PC-3 (cell line): ENCODE measurements around the gene PDE2A. TPM values are rescaled to one million over a fixed set of nuclear protein-coding genes. Genes with fewer than 3 reads are reported as not detected.

Source experiments
- ATAC-seq: fragments of 200-7000 bp; cut with Tn5 transposase; 2 replicates; pipeline ENCODE4 v1.9.1; 2020; ENCODE audit warnings: mild to moderate bottlenecking, moderate library complexity
- BruUV-seq: library from RNA; stranded (reverse); fragments of 400-500 nt; replicated peaks from 2 replicates; lab custom pipeline; 2021; lab: Mats Ljungman, UMichigan
- CTCF ChIA-PET: fragments of 300-600 bp; sonication (Branson Sonifier 250); formaldehyde crosslinking; loops from one replicate; lab custom pipeline; 2022; ENCODE audit warnings: antibody characterized with exemption; lab: Charles Lee
- POLR2A ChIA-PET: fragments of 300-600 bp; sonication (Branson Sonifier 250); formaldehyde crosslinking; loops from one replicate; lab custom pipeline; 2022; ENCODE audit warnings: antibody characterized with exemption; ENCODE audit not compliant: unreplicated experiment; lab: Charles Lee
- DNase-seq: peaks from one replicate; pipeline ENCODE4 v3.0.0-alpha.2; 2015
- H2AFZ ChIP-seq: fragments of 300-600 bp; sonication (generic); 2 replicates; pipeline ENCODE4 v1.6.0; 2016; ENCODE audit warnings: antibody characterized with exemption, low read length
- H3F3A ChIP-seq: fragments of 300-600 bp; sonication (generic); one replicate; pipeline ENCODE4 v1.6.0; 2017; ENCODE audit warnings: antibody characterized with exemption, low read length, control low read depth, mild to moderate bottlenecking; ENCODE audit not compliant: unreplicated experiment
- H3K27ac ChIP-seq: fragments of 300-600 bp; sonication (generic); 2 replicates; pipeline ENCODE4 v1.5.1; 2016; ENCODE audit warnings: mild to moderate bottlenecking, low read length
- H3K27me3 ChIP-seq: fragments of 300-600 bp; sonication (generic); 2 replicates; pipeline ENCODE4 v1.6.1; 2016; ENCODE audit warnings: low read length, mixed read lengths
- H3K36me3 ChIP-seq: fragments of 300-600 bp; sonication (generic); 2 replicates; pipeline ENCODE4 v1.6.1; 2016; ENCODE audit warnings: low read depth, mixed run types, low read length, mixed read lengths
- H3K4me1 ChIP-seq: fragments of 300-600 bp; sonication (generic); 2 replicates; pipeline ENCODE4 v1.5.1; 2016; ENCODE audit warnings: low read length; ENCODE audit not compliant: insufficient read depth
- H3K4me2 ChIP-seq: fragments of 300-600 bp; sonication (generic); 2 replicates; pipeline ENCODE4 v1.6.0; 2016; ENCODE audit warnings: low read length
- H3K4me3 ChIP-seq: fragments of 300-600 bp; sonication (generic); 2 replicates; pipeline ENCODE4 v1.5.1; 2016; ENCODE audit warnings: mild to moderate bottlenecking, low read length, mixed read lengths
- H3K79me2 ChIP-seq: fragments of 300-600 bp; sonication (generic); 2 replicates; pipeline ENCODE4 v1.6.1; 2017; ENCODE audit warnings: low read length, mixed read lengths
- H3K9ac ChIP-seq: fragments of 300-600 bp; sonication (generic); 2 replicates; pipeline ENCODE4 v1.6.0; 2016; ENCODE audit warnings: mild to moderate bottlenecking, low read length
- H3K9me2 ChIP-seq: fragments of 300-600 bp; sonication (generic); replicated peaks from 2 replicates; pipeline ENCODE4 v1.6.1; 2016; ENCODE audit warnings: mixed run types, low read length, mixed read lengths
- H3K9me3 ChIP-seq: fragments of 300-600 bp; sonication (generic); 2 replicates; pipeline ENCODE4 v1.6.1; 2016; ENCODE audit warnings: low read length, mixed read lengths
- H4K20me1 ChIP-seq: fragments of 300-600 bp; sonication (generic); 2 replicates; pipeline ENCODE4 v1.6.1; 2016; ENCODE audit warnings: low read length, mixed read lengths
- CTCF ChIP-seq: fragments of 300-600 bp; sonication (generic); conservative IDR thresholded peaks from 2 replicates; pipeline ENCODE4 v1.5.1; 2017; ENCODE audit warnings: antibody characterized with exemption, low read depth, mild to moderate bottlenecking, low read length
- EZH2 ChIP-seq: fragments of 300-600 bp; sonication (generic); IDR thresholded peaks from one replicate; pipeline ENCODE4 v1.6.1; 2017; ENCODE audit warnings: antibody characterized with exemption, mild to moderate bottlenecking, low read length; ENCODE audit not compliant: unreplicated experiment
- EZH2phosphoT487 ChIP-seq: fragments of 300-600 bp; sonication (generic); IDR thresholded peaks from 2 replicates; pipeline ENCODE4 v1.6.1; 2018; ENCODE audit warnings: mild to moderate bottlenecking, antibody characterized with exemption, low read length, borderline replicate concordance
- intact Hi-C: fragments of 100-400 bp; cut with micrococcal nuclease; formaldehyde crosslinking; loops from 2 replicates; pipeline ENCODE4 v1.9.0; 2023
- total RNA-seq: library from RNA; depleted of rRNA; stranded (reverse); fragments of >200 nt; gene quantifications from 2 replicates; pipeline ENCODE4 v1.2.3, GENCODE V29; 2014

PDE2A gene
- total RNA-seq, 1 experiment from 2014 or later, result 2.6 TPM

DNA sequence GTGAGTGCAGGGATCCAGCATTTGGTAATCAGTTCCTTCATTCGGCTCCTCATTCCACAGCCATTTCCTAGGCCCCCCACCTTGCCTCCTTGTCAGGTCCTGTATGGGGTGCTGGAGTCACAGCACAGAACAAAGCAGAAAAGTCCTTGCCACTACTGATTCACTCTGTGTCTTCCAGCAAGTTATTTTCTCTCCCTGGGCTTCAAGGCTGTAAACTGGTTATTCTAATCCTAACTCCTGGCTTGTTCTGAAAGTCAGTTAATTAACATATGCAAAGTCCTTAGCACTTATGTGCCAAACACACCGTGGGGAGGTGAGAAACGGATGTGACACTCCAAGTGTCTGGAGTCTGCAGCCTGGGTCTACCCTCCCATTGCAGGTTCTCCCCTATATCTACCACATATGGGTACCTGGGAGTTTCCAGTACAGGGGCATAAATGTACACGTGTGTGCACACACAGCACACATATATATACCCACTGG lies 30.6 kb upstream of the PDE2A start:
- ChIA-PET CTCF (no interaction called here), POLR2A (no interaction called here)
- H3K27ac ChIP-seq, result no peak overlapping the region
- H3K36me3 ChIP-seq, result peaks cover 26% of the 10 kb centered on the region
- intact Hi-C loops, result no loop called here
- H3F3A ChIP-seq, result no peaks in the 10 kb centered on the region
- no peaks in the 10 kb centered on the region for H3K9me3 ChIP-seq
- no peak overlapping the region for H2AFZ ChIP-seq
- H3K27me3 ChIP-seq, result no peaks in the 10 kb centered on the region
- no peaks in the 10 kb centered on the region for H3K9me2 ChIP-seq
- no peak overlapping the region for H3K4me3 ChIP-seq
- TF ChIP-seq EZH2phosphoT487, result no peak
- TF ChIP-seq EZH2, result no peak
- no peak for TF ChIP-seq CTCF
- H3K4me1 ChIP-seq, result no peaks in the 10 kb centered on the region; the same call in 1 of the 2 replicates
- no peaks in the 10 kb centered on the region for H3K79me2 ChIP-seq
- H3K4me2 ChIP-seq, result no peak overlapping the region
- no peak for ATAC-seq
- BruUV-seq, result no TSS peak
- no peak for DNase-seq
- H4K20me1 ChIP-seq, result no peaks in the 10 kb centered on the region
- no peak overlapping the region for H3K9ac ChIP-seq

GRCh38 chr11:72704028-72704782 lies 30.0 kb upstream of the PDE2A start:
- Histone ChIP-seq H3K79me2 (no peaks in the 10 kb centered on the region), H2AFZ (no peak overlapping the region), H3K36me3 (peaks cover 24% of the 10 kb centered on the region), H3K27me3 (no peaks in the 10 kb centered on the region), H3F3A (no peaks in the 10 kb centered on the region), H4K20me1 (no peaks in the 10 kb centered on the region), H3K9me2 (no peaks in the 10 kb centered on the region), H3K27ac (no peak overlapping the region), H3K4me1 (no peaks in the 10 kb centered on the region; the same call in 1 of the 2 replicates), H3K4me3 (no peak overlapping the region), H3K4me2 (no peak overlapping the region), H3K9ac (no peak overlapping the region), H3K9me3 (no peaks in the 10 kb centered on the region)
- POLR2A ChIA-PET, result no interaction called here
- no peak for TF ChIP-seq EZH2phosphoT487
- TF ChIP-seq EZH2, result no peak
- peak; percentile 42 for TF ChIP-seq CTCF
- BruUV-seq, result no TSS peak
- DNase-seq (no peak), ATAC-seq (no peak)
- CTCF ChIA-PET, result no interaction called here
- intact Hi-C loops, result no loop called here
